C4-2B (cell line): ENCODE results near the gene RHOF.

Source experiments
- CTCF ChIP-seq: fragments of 450-650 bp; conservative IDR thresholded peaks from 2 replicates; pipeline ENCODE4 v1.5.1; 2017; ENCODE audit warnings: mild to moderate bottlenecking
- ZFX ChIP-seq: fragments of 450-650 bp; IDR thresholded peaks from 2 replicates; pipeline ENCODE4 v1.6.1; 2017

GRCh38 chr12:121819212-121819949 lies 25.9 kb upstream of the RHOF start:
- no peak for TF ChIP-seq CTCF
- no peak for TF ChIP-seq ZFX
